Adrenal gland (tissue), 12 donors: ENCODE data around the gene GNAQ. TPM values are rescaled to one million over a fixed set of nuclear protein-coding genes. Genes with fewer than 3 reads are reported as not detected.
"Not testable (repeated sequence)": the region's sequence is repeated elsewhere in the genome, so short reads cannot be mapped to it uniquely, and the experiment has no call there.

ENCODE experiments used
- DNase-seq, 7 donors: peaks; one replicate each; pipeline ENCODE4 v3.0.0-alpha.2; 2019 to 2020
- H3K27ac ChIP-seq, 5 donors: fragments of 200-600 bp; sonication (generic) in 4 of 5; 1 replicate in 3 of 5; 2 replicates in 2 of 5; pipeline versions ENCODE4 v1.5.1 to v1.8.0; 2016 to 2020; ENCODE audit warnings: mild to moderate bottlenecking in 1 of 5
- H3K27me3 ChIP-seq: fragments of 200-600 bp; 2 replicates; pipeline ENCODE4 v1.8.0; 2021
- H3K36me3 ChIP-seq, 2 donors: fragments of 200-600 bp; replicated peaks in 1 of 2; 1 replicate in 1 of 2; 2 replicates in 1 of 2; pipeline versions ENCODE4 v1.5.1 to v1.8.0; 2018 to 2022
- H3K4me1 ChIP-seq, 2 donors: fragments of 200-600 bp; replicated peaks in 1 of 2; 1 replicate in 1 of 2; 2 replicates in 1 of 2; pipeline versions ENCODE4 v1.5.1 to v1.8.0; 2018 to 2021
- H3K4me3 ChIP-seq, 4 donors: fragments of 200-600 bp; sonication (generic) in 3 of 4; one replicate each; pipeline ENCODE4 v1.5.1; 2016 to 2018
- H3K9me3 ChIP-seq, 3 donors: fragments of 200-600 bp; sonication (generic) in 1 of 3; replicated peaks in 1 of 3; 1 replicate in 2 of 3; 2 replicates in 1 of 3; pipeline versions ENCODE4 v1.5.1 to v1.8.0; 2016 to 2021
- POLR2A ChIP-seq, 2 donors: fragments of 450-650 bp; IDR thresholded peaks; one replicate each; pipeline ENCODE4 v1.6.1; 2017; ENCODE audit warnings: antibody characterized with exemption in 2 of 2, mild to moderate bottlenecking in 2 of 2, moderate library complexity in 1 of 2
- WGBS, 4 donors: extraction: QIAGEN DNeasy Blood & Tissue Kit in 2 of 4; methylation state at CpG; one replicate each; pipeline versions ENCODE4 v1.1.5 to v1.1.7; 2013 to 2017; 5-methylcytosine and 5-hydroxymethylcytosine counted together
- intact Hi-C, 2 donors: fragments of 100-400 bp; cut with DNase I; formaldehyde crosslinking; loops; one replicate each; pipeline versions ENCODE4 v1.14.1 to v1.15.0; 2022 to 2023
- polyA plus RNA-seq, 3 donors: library from polyadenylated mRNA; stranded (reverse); fragments of 200-250 nt in 2 of 3; fragments of 350-450 nt in 1 of 3; fragmentation: Illumina TruSeq in 1 of 3; extraction: RNeasy Lipid Tissue Mini Kit (QIAGEN cat#74804) in 1 of 3; gene quantifications; one replicate each; pipeline ENCODE4 v1.2.3, GENCODE V29; 2013 to 2014
- total RNA-seq, 9 donors: library from RNA; depleted of rRNA in 4 of 9; stranded (reverse); fragments of >200 nt in 4 of 9; fragments of 120-200 nt in 1 of 9; fragmentation: NEBNext Ultra II Directional in 1 of 9; extraction: Animal tissue kit (Norgen Biotek cat#: 25700) in 1 of 9; gene quantifications; one replicate each; pipeline versions ENCODE4 v1.1.0 to v1.2.4, GENCODE V29; 2013 to 2023
- TF ChIP-seq, protein P1 (sequence below), 6 experiments: fragments of 450-650 bp in 4 of 6; fragments of 200-600 bp in 2 of 6; sonication (generic) in 1 of 6; IDR thresholded peaks; 1 replicate in 5 of 6; 2 replicates in 1 of 6; pipeline versions ENCODE4 v1.5.1 to v1.8.0; 2016 to 2021; ENCODE audit warnings: antibody characterized with exemption in 6 of 6, mild to moderate bottlenecking in 2 of 6, moderate library complexity in 1 of 6
- donor health status: healthy with polysubstance abuse.
- donor health status: Bipolar disorder and iron deficiency.
- donor health status: DM: yes; HTN: yes; CAD: no.
- donor health status: DM: no; HTN: no; CAD: no.
- donor health status: DM: no; HTN: no; CAD: no.
- donor health status: DM: yes; HTN: yes; CAD: no.

GNAQ gene
- total and polyA plus RNA-seq, 12 donors, result 15.8 to 71.7 (median 45.1) TPM

DNA sequence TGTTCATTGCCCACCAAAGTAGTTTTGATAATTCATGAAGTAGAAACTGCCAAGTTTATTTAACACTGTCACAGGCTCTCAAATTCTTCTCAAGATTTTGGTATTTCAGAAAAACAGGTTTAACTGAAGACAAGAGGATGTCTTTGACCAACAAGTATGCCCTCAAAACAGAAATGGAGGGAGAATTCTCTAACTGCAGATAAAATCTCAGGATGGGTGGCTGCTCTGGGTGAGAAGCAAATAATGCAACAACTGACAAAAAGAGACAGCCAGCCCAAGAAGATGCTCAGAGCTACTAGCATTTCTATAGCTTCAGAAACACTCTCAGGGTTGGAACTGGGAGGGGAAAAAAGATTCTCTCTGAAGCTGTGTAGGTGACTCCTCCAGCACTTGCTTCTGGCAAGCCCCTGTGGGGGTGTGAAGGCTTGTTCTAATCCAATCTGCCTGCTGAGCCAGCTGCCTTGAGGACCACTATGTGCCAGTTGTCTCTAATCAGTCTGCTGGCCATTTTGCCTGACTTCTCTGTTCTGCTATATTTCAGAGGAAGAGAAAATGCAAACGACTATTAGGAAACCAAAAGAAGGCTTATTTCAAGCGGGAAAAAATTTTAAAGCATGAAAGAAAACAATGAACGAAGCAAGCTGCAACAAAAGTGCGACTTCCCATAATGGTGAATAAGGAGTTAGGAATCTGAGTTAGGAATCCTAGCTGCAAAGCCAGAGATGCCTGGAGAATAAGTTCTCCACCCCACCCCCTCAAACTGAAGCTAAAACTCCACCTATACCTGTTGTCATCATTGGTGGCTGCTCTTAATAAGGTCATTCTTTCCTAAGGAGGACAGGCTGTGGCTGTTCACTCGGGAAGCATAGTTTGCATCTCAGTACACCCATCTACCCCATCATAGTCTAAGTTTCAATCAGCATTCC, 147.5 kb downstream of the GNAQ start:
- TF ChIP-seq POLR2A (IDR thresholded peaks at IDR 0.05), result no peak
- TF ChIP-seq, protein P1, sequence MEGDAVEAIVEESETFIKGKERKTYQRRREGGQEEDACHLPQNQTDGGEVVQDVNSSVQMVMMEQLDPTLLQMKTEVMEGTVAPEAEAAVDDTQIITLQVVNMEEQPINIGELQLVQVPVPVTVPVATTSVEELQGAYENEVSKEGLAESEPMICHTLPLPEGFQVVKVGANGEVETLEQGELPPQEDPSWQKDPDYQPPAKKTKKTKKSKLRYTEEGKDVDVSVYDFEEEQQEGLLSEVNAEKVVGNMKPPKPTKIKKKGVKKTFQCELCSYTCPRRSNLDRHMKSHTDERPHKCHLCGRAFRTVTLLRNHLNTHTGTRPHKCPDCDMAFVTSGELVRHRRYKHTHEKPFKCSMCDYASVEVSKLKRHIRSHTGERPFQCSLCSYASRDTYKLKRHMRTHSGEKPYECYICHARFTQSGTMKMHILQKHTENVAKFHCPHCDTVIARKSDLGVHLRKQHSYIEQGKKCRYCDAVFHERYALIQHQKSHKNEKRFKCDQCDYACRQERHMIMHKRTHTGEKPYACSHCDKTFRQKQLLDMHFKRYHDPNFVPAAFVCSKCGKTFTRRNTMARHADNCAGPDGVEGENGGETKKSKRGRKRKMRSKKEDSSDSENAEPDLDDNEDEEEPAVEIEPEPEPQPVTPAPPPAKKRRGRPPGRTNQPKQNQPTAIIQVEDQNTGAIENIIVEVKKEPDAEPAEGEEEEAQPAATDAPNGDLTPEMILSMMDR (IDR thresholded peaks at IDR 0.05), result no peak
- H3K27ac ChIP-seq, result no peak overlapping the region
- H3K4me1 ChIP-seq, result peaks cover 0 to 8% of the 10 kb centered on the region in 2 donors
- H3K27me3 ChIP-seq, result no peaks in the 10 kb centered on the region
- 79 to 85% (median 81%) methylated on average over 5 of the region's 5 CpGs for WGBS, 4 donors
- H3K4me3 ChIP-seq, result no peak overlapping the region
- DNase-seq, result no peak
- intact Hi-C loops, result no loop called here
- no peaks in the 10 kb centered on the region for H3K36me3 ChIP-seq
- H3K9me3 ChIP-seq, result no peaks in the 10 kb centered on the region

DNA sequence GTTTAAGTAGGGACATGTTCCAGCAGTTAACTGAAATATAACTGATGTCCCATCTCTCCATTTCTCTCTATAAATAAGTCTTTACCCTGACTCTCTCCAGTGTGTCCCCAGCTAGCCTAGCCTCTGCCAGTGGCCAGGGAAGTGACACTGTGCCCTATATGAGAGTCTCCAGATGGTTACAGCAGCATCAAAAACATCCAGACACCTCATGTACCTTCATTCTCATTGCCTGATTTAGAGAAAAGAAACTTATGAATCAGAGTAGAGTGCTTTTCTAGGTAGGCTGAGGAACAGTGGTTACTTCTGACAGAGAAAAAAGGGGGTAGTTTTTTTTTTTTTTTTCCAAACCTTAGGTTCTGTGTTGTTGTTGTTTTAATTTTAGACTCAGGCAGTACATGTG, 148.5 kb downstream of the GNAQ start:
- no peak overlapping the region for H3K27ac ChIP-seq
- no peaks in the 10 kb centered on the region for H3K9me3 ChIP-seq
- no peak for TF ChIP-seq POLR2A (IDR thresholded peaks at IDR 0.05)
- TF ChIP-seq, protein P1 (IDR thresholded peaks at IDR 0.05), result no peak
- no peaks in the 10 kb centered on the region for H3K36me3 ChIP-seq
- DNase-seq, result no peak
- H3K4me3 ChIP-seq, result no peak overlapping the region
- H3K27me3 ChIP-seq, result no peaks in the 10 kb centered on the region
- H3K4me1 ChIP-seq, result peaks cover 0 to 8% of the 10 kb centered on the region in 2 donors
- intact Hi-C loops, result no loop called here

DNA sequence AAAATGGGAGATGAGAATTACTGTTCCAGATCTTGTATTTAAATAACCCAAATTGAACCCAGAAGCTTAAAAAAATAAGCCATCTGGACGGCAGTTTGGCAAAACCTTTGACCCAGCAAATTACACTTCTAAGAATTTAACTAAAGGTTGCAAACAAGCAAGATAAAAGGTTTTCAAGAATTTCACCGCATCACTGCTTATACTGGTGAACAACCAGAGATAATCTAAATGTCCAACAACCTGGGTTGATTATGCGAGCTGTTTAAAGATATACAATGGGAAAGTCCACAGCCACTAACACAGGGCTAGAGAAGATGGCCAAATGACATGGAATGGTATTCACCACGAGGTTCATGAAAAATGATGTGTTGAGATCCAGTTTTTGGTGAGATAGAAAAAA, 149.3 kb downstream of the GNAQ start:
- TF ChIP-seq, protein P1 (IDR thresholded peaks at IDR 0.05), result no peak
- TF ChIP-seq POLR2A (IDR thresholded peaks at IDR 0.05), result no peak
- no peaks in the 10 kb centered on the region for H3K36me3 ChIP-seq
- H3K4me3 ChIP-seq, result no peak overlapping the region
- WGBS, 4 donors, result 75 to 85% (median 81%) methylated on average over 4 of the region's 4 CpGs
- no peak overlapping the region for H3K27ac ChIP-seq
- H3K4me1 ChIP-seq, result peaks cover 0 to 8% of the 10 kb centered on the region in 2 donors
- intact Hi-C loops, result no loop called here
- H3K9me3 ChIP-seq, result no peaks in the 10 kb centered on the region
- no peaks in the 10 kb centered on the region for H3K27me3 ChIP-seq
- no peak for DNase-seq

DNA sequence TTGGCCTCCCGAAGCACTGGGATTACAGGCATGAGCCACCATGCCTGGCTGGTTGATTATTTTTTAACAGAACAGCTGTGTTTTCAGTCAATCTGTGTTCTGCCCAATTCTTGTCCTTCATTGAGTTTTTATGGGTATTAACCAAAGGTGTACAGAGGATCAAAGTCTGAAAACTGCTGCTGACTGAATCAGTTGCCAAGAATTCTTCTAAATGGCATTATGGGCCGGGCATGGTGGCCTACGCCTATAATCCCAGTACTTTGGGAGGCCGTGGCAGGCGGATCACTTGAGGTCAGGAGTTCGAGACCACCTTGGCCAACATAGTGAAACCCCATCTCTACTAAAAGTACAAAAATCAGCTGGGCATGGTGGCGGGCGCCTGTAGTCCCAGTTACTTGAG, 150.0 kb downstream of the GNAQ start:
- H3K4me3 ChIP-seq, intact Hi-C loops, H3K27me3 ChIP-seq, H3K27ac ChIP-seq, H3K36me3 ChIP-seq, DNase-seq, H3K9me3 ChIP-seq: not testable (repeated sequence)
- 90 to 95% (median 92%) methylated on average over 8 of the region's 8 CpGs for WGBS, 4 donors
- peaks cover 0 to 11% of the 10 kb centered on the region in 2 donors for H3K4me1 ChIP-seq

DNA sequence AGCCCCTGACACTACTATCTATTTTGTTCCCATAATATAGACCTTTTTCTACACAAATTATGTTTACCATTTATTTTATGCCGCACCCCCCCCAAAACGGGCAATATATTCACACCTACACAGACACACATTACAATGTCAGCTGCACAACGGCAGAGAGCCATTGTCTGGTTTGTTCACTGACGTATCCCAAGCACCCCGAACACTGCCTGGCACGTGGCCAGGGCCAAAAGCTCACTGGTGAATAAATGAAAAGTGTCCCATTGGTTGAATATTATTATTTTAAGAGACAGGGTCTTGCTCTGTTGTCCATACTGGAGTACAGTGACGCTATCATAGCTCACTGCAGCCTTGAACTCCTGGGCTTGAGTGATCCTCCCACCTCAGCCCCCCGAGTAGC, 150.5 kb downstream of the GNAQ start:
- Histone ChIP-seq H3K9me3 (no peaks in the 10 kb centered on the region), H3K36me3 (no peaks in the 10 kb centered on the region), H3K27ac (no peak overlapping the region), H3K27me3 (no peaks in the 10 kb centered on the region), H3K4me1 (peaks cover 0 to 16% of the 10 kb centered on the region in 2 donors), H3K4me3 (no peak overlapping the region)
- intact Hi-C loops, result no loop called here
- WGBS, 4 donors, result 78 to 90% (median 80%) methylated on average over 8 of the region's 8 CpGs
- TF ChIP-seq POLR2A (IDR thresholded peaks at IDR 0.05), result no peak
- TF ChIP-seq, protein P1 (IDR thresholded peaks at IDR 0.05), result no peak
- DNase-seq, result no peak
